NCI-H1930 (cell line): ENCODE data around the gene CAMK1G.

Source experiments
- DNase-seq, 2 experiments: peaks; one replicate each; lab custom pipeline; 2025; lab: John Stamatoyannopoulos, UW

Gene CAMK1G

GRCh38 chr1:209619696-209620486 is 36.4 kb downstream of the CAMK1G start:
- no peak for DNase-seq

GRCh38 chr1:209620487-209620884 is 37.0 kb downstream of the CAMK1G start:
- DNase-seq, result no peak

- DNase-seq, result no peak
These were observed 37.8 kb downstream of the CAMK1G start for GRCh38 chr1:209621286-209621685.

- DNase-seq, result no peak
These were observed 38.5 kb downstream of the CAMK1G start for GRCh38 chr1:209621741-209622655.

- DNase-seq, result no peak
These were observed 39.6 kb downstream of the CAMK1G start for GRCh38 chr1:209622841-209623829.

GRCh38 chr1:209624558-209625549 is 41.3 kb downstream of the CAMK1G start:
- DNase-seq, result no peak

GRCh38 chr1:209625791-209626285 is 42.3 kb downstream of the CAMK1G start:
- no peak for DNase-seq

GRCh38 chr1:209626346-209627026 is 43.0 kb downstream of the CAMK1G start:
- DNase-seq, result no peak

- no peak for DNase-seq
These were observed 43.7 kb downstream of the CAMK1G start for GRCh38 chr1:209627027-209627731.

GRCh38 chr1:209627732-209628196 is 44.2 kb downstream of the CAMK1G start:
- peak; percentile 49 to 60 for DNase-seq

GRCh38 chr1:209628618-209629299 is 45.2 kb downstream of the CAMK1G start:
- no peak for DNase-seq

- DNase-seq, result no peak
These were observed 46.3 kb downstream of the CAMK1G start for GRCh38 chr1:209629621-209630382.

- DNase-seq, result no peak
These were observed 47.1 kb downstream of the CAMK1G start for GRCh38 chr1:209630383-209631225.

- no peak for DNase-seq
These were observed 50.0 kb downstream of the CAMK1G start for GRCh38 chr1:209633335-209633997.

- DNase-seq, result no peak
These were observed 50.7 kb downstream of the CAMK1G start for GRCh38 chr1:209634005-209634737.
